Measurements from ENCODE around the gene SPOCK1.

SPOCK1 gene

DNA sequence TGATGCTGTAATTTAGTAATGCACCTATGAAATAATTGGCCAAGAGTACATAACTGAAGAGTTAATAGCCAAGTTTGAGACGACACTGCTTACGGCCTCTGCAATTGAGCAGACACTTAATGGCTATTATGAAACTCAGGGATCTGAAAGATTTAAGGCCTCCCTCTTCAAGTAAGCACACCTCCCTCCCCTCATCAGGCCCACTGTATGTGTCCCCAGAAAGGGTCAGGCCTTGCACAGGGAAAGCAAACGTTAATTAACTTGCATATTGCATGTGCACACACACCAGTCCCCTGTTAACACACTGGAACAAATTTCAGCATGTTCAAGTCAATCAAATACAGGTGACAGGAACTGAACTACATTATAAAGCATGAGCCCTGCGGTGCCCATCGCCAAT, 163.6 kb downstream of the SPOCK1 start:
- DNase-seq (ENCODE audit: extremely low read depth in 1 of 2, low read depth in 1 of 2): no peak

DNA sequence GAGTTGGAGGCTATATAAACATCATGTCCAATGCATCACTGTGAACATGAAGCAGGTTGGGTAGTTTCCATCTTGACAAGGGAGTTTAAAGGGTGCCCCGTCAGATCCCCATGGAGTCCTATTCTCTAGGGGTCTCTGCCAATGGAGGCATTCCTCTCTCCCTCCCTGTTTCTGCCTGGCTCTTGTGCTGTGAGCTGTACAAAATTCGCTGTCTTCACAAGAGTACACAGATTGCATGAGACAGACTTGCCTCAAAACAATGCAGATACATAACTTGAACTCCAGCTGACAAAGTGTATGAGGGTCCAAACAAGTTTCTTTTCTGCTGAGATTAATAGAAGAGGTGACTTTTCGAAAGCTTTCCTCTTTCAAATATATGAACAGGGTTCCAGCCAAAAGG, 165.2 kb downstream of the SPOCK1 start:
- no peak for DNase-seq (ENCODE audit: extremely low read depth in 1 of 2, low read depth in 1 of 2)

DNA sequence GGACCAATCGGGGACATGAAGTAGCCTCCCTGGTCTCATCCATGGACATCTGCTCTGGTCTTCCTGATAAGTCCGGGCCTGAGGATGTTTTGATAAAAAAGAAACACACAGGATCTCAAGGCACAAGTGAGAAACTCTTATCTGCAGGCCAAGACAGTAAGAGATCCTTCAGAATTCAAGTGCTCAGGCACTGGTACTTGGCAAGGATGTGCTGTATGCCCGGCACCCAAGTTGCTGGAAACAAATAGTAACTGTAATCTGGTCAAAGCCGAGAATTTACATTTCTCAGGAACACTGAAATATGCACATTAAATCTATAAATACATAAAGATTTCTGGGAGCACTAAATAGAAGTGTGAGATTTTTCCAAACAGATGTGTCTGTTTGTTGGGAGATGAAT, 165.7 kb downstream of the SPOCK1 start:
- DNase-seq (ENCODE audit: extremely low read depth in 1 of 2, low read depth in 1 of 2): no peak

DNA sequence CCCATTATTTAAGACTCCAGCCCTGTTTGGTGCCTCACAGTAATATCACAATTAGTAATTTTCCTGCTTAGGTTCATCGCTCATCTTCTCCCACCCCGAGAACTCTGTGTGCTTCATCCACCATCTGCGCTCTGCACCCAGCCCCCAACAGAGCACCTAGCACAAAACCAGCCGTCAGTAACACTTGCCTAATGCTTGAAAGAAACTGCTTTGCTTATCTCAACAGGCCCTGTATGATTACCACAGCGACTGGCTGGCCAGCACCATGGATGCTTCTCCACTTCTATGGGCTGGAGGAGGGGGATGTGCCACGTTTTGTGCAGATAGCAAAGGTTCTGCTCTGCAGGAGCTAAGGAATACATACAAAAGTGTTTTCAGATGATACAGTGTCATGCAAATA, 166.8 kb downstream of the SPOCK1 start:
- DNase-seq (ENCODE audit: extremely low read depth in 1 of 2, low read depth in 1 of 2): no peak

DNA sequence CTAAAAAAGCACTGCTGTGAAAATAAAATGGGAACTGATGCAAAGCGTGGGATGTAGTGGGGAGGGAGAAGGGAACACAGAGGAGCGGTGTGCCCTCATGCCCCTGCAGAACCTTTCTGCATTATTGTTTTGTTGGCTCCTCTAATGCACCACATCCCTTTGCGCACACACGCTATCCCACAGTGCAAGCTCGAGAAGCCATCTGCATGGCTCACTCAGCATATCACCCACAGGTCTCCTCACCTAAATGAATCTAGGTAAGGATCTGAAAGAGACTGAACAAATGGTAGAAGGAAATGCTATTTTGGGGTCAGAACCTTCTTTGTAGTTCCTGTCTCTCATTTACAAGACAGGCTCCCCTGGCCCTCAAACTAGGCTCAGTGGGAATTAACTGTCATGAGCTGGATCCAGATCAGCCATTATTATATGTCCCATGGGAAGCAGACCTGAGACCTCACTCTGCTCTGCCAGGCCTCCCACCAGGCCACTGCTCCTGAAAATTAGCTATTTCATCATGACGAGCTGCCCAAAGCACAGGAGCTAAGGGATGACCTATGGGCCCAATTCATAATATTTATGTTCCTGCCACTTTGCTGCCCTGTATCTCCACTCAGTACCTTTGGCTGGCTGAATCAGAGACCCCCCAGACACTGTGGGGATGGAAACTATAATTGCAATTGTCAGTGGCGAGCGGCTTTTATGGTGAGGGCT, 169.4 kb downstream of the SPOCK1 start:
- DNase-seq (ENCODE audit: extremely low read depth in 1 of 2, low read depth in 1 of 2): no peak

DNA sequence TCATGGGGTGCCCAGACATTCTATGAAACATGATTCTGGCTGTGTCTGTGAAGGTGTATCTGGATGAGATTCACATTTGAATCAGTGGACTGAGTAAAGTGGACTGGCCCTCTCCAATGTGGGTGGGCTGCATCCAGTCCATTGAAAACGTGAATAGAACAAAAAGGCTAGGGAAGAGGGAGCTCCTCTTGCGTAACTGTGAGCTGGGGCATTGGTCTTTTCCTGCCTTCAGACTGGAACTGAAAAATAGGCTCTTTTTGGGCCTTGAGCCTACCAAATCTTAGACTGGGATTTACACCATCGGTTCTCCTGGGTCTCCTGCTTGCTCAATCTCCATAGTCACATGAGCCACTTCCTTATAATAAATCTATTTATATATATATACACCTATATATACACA, 170.1 kb downstream of the SPOCK1 start:
- DNase-seq (ENCODE audit: extremely low read depth in 1 of 2, low read depth in 1 of 2): no peak

DNA sequence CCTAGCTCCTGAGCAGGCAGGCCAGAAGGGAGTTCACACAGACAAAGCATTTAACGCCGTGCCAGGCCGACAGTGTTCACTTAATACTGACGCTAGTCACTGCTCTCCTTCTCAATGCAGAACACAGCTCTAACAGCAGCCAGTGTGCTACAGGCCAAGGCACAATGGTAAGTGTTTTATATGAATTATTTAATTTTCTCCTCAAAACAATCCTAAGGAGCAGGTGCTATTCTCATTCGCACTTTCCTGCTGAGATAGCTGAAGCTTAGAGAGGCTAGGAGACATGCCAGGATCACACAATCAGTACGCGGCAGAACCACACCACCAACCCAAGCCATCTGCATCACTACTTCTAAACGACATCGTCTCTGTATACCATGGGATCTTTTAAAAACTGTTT, 170.7 kb downstream of the SPOCK1 start:
- DNase-seq (ENCODE audit: extremely low read depth in 1 of 2, low read depth in 1 of 2): no peak

DNA sequence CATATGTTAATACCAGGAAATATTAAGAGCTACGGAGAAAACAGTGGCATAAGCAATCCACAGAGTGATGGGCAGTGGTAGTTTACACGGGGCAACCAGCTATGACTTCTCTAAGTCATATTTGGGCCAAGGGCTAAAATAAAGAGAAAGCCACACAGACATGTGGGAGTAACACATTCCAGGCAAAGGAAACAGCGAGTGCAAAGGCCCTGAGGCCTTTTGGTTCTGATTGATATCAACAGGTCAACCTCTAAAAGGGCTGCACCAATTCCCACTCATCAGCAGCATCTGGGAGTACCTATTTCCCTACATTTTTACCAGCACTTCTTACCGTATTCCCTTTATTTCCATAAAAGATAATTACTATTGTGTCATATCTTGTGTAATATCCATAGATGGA, 173.4 kb downstream of the SPOCK1 start:
- DNase-seq (ENCODE audit: extremely low read depth in 1 of 2, low read depth in 1 of 2): no peak

DNA sequence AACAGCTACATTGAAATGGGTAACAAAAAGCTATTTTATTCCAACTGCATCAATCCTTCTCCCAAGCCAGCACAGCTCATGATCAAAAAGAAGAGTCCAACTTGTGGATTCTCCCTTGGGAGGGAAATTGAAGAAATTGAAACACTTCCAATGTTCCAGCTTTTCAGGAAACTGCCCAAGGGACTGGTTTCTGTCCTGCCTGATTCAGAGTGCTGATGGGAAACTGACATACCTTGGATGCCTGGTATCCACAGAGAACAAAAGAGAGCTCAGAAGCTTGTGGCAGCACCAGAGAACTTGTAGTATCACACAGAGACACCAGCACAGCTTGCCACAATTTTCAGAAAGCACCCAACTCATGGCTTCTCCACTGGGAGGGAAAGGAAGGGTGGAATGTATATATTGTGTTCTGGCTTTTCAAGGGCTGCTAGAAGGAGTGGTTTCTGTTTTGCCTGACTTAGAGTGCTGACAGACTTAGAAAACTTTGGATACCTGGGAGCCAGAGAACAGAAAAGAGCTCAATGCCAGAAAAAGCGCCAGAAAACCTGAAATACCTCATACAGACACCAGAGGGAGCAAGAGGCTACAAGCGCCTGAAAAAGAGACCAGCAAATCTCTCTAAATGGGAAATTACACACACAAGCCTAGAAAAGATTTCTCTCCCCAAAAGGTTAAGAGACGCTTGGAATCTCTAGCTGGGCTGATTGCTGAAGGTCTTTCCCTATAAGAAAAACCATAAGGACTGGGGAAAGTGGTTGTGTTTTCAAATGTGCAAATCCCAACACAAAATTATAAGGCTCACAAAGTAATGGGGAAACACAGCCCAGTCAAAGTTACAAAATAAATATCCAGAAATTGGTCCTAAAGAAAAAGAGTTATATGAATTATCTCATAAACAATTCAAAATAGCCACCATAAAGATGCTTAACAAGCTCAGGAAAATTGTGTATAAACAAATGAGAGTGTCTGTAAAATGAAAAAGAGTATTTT, 178.8 kb downstream of the SPOCK1 start:
- DNase-seq (ENCODE audit: extremely low read depth in 1 of 2, low read depth in 1 of 2): no peak

DNA sequence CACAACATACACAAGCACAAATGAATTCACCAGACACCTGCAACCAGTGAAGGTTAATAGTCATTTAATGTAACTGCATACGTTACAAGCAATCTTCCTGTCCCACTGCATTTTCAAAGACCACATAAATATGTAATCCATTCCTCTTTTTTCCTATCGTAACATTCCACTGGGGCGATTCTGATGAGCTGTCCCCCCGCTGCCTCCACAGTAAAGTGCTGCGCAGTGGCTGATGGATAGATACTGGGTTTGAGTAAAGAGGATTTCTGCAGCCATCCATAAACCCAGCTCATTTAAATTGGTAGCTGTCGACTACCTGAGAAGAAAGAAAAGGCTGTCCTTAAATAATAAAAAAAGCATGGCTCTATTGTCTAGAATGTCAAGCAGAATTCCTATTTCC, 181.1 kb downstream of the SPOCK1 start:
- no peak for DNase-seq (ENCODE audit: extremely low read depth in 1 of 2, low read depth in 1 of 2)

DNA sequence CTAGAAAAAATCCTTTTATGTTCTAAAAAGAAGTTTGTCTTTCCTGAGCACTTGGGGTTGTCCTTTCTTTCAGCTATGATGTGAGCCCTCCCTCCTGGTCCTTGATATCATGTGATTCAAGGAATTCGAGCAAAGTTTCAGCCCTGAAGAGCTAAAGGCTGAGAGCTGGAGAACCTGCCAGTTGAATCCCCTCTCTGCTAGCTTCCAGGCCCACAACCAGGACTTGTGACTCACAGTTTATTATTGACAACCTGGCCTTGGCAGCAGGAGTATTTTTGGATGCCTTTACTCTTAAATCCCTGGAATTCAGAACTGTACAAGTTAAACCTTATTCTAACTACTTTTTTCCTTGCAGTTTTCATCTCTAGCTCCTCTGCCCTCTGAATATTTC, 182.8 kb downstream of the SPOCK1 start:
- no peak for DNase-seq (ENCODE audit: extremely low read depth in 1 of 2, low read depth in 1 of 2)

DNA sequence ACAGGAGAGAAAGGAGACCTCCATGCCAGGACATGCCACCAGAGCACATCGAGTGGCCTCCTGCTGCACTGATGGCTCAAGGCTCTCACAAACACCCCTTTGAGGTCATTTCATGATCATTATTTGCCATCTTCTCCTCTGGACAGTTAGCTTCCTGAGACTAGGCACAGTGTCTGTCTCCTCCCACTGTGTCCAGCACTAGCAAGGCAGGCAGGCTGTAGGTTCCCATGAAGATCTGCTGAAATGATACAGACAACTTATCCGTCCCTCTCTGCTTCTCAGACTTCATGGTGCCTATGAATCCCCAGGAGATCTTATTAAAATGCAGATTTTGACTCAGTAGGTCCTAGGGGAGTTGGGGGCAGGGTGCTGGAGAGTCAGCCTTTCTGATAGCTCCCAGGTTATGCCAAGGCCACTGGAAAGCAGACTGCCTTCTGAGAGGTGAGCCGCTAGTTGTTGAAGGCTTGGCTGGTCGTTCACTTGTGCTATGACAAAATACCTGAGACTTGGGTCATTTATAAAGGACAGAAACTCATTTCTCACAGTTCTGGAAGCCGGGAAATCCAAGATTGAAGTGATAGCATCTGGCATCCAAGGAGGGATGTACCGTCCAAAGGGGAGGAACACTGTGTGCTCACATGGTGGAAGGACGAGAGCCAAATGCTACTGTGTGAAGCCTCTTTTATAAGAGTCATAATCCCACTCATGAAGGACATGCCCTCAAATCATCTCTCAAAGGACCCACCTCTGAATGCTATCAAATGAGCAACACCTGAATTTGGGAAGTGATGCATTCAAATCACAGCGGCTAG, 183.4 kb downstream of the SPOCK1 start:
- DNase-seq (ENCODE audit: extremely low read depth in 1 of 2, low read depth in 1 of 2): no peak

DNA sequence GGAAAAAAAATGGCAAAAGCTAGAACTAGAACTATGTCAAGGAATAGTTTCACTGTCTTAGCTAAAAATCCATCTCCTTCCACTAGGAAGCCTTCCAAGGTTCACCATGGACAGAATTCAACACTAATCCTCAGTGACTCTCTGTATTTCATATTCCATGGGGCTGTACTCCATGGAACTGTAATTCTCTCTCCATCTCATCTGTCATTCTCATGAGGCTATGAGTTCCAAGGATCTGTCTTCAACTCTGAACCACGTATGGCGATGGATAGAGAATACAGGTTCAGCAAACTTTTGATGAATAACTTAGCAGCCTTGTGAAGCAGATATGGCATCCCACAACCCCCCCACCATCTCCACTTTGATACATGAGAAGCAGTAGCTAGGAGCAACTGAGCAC, 184.0 kb downstream of the SPOCK1 start:
- no peak for DNase-seq (ENCODE audit: extremely low read depth in 1 of 2, low read depth in 1 of 2)

DNA sequence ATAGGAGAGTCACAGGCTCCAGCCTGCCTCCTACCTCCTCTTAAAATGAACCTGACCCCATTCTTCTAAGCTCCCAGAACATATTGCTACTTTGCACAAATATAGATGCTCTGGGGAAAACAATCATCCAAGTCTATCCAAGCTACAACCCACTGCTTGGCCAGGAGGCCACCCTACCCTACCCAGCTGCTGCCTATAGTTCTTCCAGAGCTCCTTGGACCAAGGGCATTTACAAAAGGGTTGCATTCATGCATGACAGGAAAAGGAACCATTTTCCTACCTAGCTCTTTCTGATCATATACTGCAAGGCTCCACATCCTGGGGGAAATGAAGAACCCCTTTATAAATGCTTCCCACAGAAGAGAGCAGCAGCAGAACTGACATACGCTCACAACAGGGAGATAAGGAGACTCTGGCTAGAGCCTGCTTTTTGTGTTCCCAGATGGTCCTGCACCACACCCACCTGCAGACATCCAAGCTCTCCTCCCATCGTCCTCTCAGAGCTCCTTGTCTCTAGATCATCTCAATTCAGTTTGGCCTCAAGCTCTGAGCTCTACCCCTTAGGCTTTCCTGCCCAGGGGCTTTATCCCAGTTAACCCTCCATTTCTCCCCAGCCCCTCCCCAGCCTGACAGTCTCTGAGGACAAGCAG, 185.5 kb downstream of the SPOCK1 start:
- DNase-seq (ENCODE audit: extremely low read depth in 1 of 2, low read depth in 1 of 2): no peak

DNA sequence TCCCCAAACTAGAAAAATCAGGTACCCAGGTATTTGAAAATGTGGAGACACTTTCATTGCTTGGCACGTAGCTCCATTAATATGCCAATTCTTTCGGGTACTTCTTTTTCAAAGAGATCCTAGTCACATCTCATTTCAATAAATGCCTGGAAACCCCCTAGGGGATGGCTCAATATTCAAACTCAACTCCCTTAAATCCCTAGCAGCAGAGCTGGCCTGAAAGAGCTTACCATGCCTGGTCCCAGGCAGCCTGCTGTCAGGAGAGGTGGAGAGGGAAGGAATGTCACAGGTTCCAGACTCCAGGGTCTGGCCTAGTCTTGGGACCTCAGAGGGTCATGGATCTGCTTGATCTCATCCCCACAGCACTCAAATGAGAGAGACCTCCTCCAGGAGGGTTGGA, 187.1 kb downstream of the SPOCK1 start:
- DNase-seq (ENCODE audit: extremely low read depth in 1 of 2, low read depth in 1 of 2): no peak

DNA sequence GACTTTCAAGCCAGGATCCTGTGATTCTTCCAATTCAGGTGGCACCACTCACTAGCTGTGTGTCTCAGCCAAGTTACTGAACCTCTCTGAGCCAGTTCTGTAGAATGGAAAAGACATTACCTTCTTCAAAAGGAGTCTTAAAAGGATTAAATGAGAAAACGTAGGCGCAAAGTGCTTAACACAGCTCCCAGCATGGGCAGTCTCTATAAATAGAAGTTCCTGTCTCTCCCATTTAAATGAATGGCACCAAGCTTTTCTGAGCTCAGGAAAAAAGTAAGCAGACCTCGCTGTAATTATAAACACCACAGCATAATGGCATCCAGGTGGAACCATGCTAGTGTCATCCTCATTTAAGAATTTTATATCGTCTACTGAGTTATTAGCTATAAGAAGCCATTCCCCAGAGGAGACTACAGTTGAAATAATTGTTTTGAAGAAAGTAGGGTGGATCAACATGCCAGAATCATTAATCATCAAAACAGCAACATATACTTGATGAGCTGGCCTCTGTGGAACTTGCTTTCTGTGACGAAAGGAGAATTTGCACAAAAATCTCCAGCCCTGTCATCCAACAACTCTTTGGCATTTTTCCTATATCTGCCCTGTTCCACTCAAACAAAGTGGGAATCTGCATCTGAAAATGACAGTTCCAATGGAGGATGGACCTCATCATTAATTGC, 188.9 kb downstream of the SPOCK1 start:
- no peak for DNase-seq (ENCODE audit: extremely low read depth in 1 of 2, low read depth in 1 of 2)

DNA sequence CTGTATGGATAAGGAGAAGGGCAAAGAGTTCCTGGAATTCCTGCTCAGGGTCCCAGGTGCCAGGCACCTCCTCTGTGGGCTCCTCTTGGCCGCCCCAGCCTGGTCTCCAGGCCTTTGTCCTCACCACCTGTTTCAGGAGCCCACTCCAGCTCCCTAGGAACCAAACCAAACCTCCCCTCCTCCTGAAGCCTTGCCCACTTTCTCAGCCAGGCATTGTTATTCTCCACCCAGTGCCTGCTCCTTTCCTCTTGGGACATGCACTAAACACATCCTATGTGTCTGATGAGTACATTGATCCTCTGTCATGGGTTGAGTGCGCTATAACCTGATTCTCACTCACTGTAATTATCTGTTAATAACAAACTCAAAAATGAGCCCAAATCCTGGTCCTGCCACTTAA, 189.8 kb downstream of the SPOCK1 start:
- DNase-seq (ENCODE audit: extremely low read depth in 1 of 2, low read depth in 1 of 2): no peak

DNA sequence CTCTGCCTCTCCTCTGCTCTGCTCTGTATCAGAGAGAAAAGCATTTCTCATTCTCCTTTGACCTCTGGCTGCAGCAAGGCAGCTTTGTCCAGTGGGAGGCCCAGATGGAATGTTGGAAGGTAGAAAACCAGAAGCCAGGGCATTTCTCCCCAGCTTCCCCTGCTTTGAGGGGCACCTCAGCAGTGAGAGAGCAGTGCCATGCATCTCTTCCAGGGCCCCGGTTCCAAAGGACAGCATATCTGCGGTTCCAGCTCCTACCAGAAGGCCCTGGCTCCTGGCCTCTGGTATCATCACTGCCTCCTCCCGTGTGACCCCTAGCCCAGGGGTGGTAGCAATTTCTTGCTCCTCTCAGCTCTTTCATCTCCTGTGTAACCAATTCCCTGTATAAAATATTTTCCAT, 190.8 kb downstream of the SPOCK1 start:
- DNase-seq (ENCODE audit: extremely low read depth in 1 of 2, low read depth in 1 of 2): no peak

DNA sequence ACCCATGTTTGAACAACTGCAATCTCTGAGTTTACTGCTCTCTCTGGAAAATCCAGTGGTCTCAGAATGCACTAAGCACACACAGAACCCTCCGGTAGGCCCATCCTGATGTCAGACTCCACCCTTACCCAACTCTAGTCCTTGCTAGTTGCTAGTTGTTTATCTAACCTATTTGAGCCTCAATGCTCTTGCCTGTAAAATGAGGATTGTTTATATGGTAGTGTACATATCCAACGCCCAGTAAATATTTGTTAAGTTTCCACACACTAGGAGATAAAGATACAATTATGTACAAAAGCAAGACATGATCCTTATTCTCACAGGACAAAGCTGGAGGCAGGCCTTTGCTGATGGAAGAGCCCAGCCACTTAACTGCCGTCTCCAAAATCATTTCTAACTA, 192.2 kb downstream of the SPOCK1 start:
- DNase-seq (ENCODE audit: extremely low read depth in 1 of 2, low read depth in 1 of 2): no peak

DNA sequence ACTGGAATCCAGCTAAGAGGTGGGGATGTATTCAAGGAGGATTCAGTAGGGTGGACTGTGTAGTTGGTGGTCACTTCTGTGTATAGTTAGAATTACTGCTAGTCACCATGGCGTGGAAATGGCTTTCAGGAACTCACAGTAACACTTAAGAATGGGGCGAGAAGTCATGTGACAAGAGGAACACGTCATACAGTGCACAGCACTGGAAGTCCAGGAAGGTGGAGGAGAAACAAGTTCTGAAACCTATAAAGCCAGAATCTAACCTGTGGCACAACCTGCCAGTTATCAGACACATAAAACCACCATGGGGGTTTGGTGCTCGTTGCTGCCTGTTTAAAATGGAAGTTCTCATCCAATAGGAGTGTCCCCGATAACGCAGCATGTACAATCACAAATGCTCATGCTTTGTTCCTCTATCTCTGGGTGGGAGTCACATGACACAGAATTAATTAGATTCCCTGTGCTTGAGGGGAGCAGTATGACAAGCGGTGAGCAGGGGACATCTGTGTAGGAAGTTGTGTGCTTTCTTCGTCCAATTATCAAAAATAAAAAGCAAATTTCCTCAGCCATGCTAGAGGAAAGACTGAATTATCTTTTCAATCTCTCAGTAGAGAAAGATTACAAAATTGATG, 193.0 kb downstream of the SPOCK1 start:
- no peak for DNase-seq (ENCODE audit: extremely low read depth in 1 of 2, low read depth in 1 of 2)

Measured in stimulated activated CD8-positive, alpha-beta memory T cell treated with anti-CD3 and anti-CD28 coated beads, Interleukin-7, amount 100 ng/mL, for 48 hours (primary cell).